ENCODE measurements around the gene TRAF3.
"Not testable (repeated sequence)": the region's sequence is repeated elsewhere in the genome, so short reads cannot be mapped to it uniquely, and the experiment has no call there.

The TRAF3 gene

GRCh38 chr14:102917469-102918211 is 140.4 kb downstream of the TRAF3 start:
- in situ Hi-C loops (cut with HindIII; ENCODE audit: low sequenced_read_pairs), result no loop called here

- in situ Hi-C loops (cut with HindIII; ENCODE audit: low sequenced_read_pairs), result no loop called here
These were observed 141.2 kb downstream of the TRAF3 start for GRCh38 chr14:102918438-102918837.

- in situ Hi-C loops (cut with HindIII; ENCODE audit: low sequenced_read_pairs), result no loop called here
These were observed 143.2 kb downstream of the TRAF3 start for GRCh38 chr14:102920273-102920997.

- in situ Hi-C loops (cut with HindIII; ENCODE audit: low sequenced_read_pairs), result no loop called here
These were observed 143.7 kb downstream of the TRAF3 start for GRCh38 chr14:102920998-102921304.

GRCh38 chr14:102922490-102923200 is 145.4 kb downstream of the TRAF3 start, which contains the start of gene AMN:
Gene AMN, plus strand, starts transcription at chr14:102922663. Its CDS starts 26 bp downstream, at chr14:102922689.
- in situ Hi-C loops (cut with HindIII; ENCODE audit: low sequenced_read_pairs), result no loop called here

GRCh38 chr14:102923201-102923924 is 146.1 kb downstream of the TRAF3 start:
- in situ Hi-C loops (cut with HindIII; ENCODE audit: low sequenced_read_pairs), result no loop called here

- in situ Hi-C loops (cut with HindIII; ENCODE audit: low sequenced_read_pairs), result no loop called here
These were observed 146.8 kb downstream of the TRAF3 start for GRCh38 chr14:102923925-102924486.

- in situ Hi-C loops (cut with HindIII; ENCODE audit: low sequenced_read_pairs), result no loop called here
These were observed 147.7 kb downstream of the TRAF3 start for GRCh38 chr14:102924632-102925588.

- in situ Hi-C loops (cut with HindIII; ENCODE audit: low sequenced_read_pairs), result no loop called here
These were observed 148.4 kb downstream of the TRAF3 start for GRCh38 chr14:102925646-102926045.

GRCh38 chr14:102926104-102926503 is 148.9 kb downstream of the TRAF3 start:
- in situ Hi-C loops (cut with HindIII; ENCODE audit: low sequenced_read_pairs), result no loop called here

GRCh38 chr14:102926840-102927239 is 149.6 kb downstream of the TRAF3 start:
- in situ Hi-C loops (cut with HindIII; ENCODE audit: low sequenced_read_pairs), result not testable (repeated sequence)

GRCh38 chr14:102927346-102927877 is 150.2 kb downstream of the TRAF3 start:
- in situ Hi-C loops (cut with HindIII; ENCODE audit: low sequenced_read_pairs), result no loop called here

GRCh38 chr14:102927878-102928411 is 150.7 kb downstream of the TRAF3 start:
- in situ Hi-C loops (cut with HindIII; ENCODE audit: low sequenced_read_pairs), result no loop called here

GRCh38 chr14:102928412-102929240 is 151.4 kb downstream of the TRAF3 start:
- in situ Hi-C loops (cut with HindIII; ENCODE audit: low sequenced_read_pairs), result no loop called here

GRCh38 chr14:102929241-102930137 is 152.2 kb downstream of the TRAF3 start:
- in situ Hi-C loops (cut with HindIII; ENCODE audit: low sequenced_read_pairs), result no loop called here

GRCh38 chr14:102930138-102930752 is 153.0 kb downstream of the TRAF3 start:
- in situ Hi-C loops (cut with HindIII; ENCODE audit: low sequenced_read_pairs), result no loop called here

All from endothelial cell of hepatic sinusoid (primary cell).